ENCODE results near the gene SLC9A4.

SLC9A4 gene

GRCh38 chr2:102499558-102499957 is 26.5 kb downstream of the SLC9A4 start:
- no peak for DNase-seq (ENCODE audit: low spot score)

DNA sequence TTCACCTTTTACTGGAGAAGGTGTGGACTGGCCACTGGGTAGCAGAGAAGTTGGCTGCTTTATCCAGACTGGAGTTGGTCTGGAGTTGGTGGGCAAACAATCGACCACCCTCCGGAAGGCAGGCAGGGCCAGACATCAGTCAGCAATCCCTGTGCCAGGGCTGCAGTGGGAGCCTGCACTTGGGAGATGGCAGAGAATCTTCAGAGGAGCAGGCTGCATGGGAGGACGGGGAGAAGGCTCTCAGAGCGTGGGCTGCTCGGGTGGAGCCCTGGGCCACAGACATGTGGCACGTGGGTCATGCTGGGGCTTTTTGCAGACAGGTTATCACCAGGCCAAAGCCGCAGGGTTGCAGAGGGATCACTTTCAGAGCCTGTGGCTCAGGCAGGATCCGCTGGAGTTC is 29.6 kb downstream of the SLC9A4 start:
- no peak for DNase-seq (ENCODE audit: low spot score)

- no peak for DNase-seq (ENCODE audit: low spot score)
Observed at GRCh38 chr2:102504833-102505232, 31.8 kb downstream of the SLC9A4 start.

DNA sequence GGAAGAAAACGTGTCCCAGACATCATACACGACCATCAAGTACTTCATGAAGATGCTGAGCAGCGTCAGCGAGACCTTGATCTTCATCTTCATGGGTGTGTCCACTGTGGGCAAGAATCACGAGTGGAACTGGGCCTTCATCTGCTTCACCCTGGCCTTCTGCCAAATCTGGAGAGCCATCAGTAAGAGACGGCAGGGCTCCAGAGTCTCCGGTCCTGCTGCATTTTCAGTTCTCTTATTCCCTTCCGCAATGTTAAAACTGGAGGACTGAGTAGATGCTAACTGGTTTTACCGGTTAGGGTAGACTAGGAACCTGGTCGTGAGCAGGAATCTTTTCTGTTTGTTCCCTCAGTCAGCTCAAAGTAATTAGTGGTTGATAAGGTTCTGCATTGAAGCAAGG is 32.3 kb downstream of the SLC9A4 start:
- no peak for DNase-seq (ENCODE audit: low spot score)

- no peak for DNase-seq (ENCODE audit: low spot score)
Observed at GRCh38 chr2:102506743-102507142, 33.7 kb downstream of the SLC9A4 start.

- DNase-seq (ENCODE audit: low spot score): no peak
Observed at GRCh38 chr2:102508863-102509262, 35.8 kb downstream of the SLC9A4 start.

DNA sequence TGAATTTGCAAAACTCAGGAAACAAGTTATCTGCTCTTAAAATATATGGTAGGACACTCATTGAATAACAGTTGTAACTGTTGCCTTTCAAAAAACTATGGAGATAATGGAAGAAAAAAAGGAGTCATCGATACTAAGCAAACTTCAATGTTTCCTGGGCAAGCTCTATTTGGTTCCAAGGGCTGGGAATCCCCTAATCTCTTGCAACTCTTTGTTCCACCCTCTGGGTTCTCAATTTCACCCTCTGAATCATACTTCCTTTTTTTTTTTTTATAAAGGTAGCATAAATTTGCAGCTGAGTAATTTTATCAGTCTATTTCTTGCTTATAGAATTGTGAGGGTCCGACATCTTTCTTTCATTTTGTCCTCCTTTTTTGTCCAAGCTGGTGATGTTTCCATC is 36.7 kb downstream of the SLC9A4 start:
- DNase-seq (ENCODE audit: low spot score): no peak

GRCh38 chr2:102510791-102511575 is 38.0 kb downstream of the SLC9A4 start:
- DNase-seq (ENCODE audit: low spot score): no peak

DNA sequence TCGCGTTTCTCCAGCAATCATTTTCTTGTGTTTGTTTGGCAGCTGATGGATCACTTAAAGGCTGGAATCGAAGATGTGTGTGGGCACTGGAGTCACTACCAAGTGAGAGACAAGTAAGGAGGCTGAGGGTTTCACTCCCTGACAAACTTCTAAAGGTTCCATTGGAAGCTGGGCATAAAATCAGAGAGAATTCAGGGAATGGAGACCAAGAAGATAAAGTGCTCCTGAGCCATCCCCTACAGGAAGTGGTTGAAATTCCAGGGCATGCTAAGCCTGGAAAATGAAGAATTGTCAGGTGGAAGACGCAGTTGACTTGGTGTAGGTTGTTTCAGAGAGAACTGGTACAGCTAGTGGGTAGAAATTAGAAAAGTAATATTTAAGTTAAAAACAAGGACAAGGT is 39.1 kb downstream of the SLC9A4 start:
- DNase-seq (ENCODE audit: low spot score): no peak

DNA sequence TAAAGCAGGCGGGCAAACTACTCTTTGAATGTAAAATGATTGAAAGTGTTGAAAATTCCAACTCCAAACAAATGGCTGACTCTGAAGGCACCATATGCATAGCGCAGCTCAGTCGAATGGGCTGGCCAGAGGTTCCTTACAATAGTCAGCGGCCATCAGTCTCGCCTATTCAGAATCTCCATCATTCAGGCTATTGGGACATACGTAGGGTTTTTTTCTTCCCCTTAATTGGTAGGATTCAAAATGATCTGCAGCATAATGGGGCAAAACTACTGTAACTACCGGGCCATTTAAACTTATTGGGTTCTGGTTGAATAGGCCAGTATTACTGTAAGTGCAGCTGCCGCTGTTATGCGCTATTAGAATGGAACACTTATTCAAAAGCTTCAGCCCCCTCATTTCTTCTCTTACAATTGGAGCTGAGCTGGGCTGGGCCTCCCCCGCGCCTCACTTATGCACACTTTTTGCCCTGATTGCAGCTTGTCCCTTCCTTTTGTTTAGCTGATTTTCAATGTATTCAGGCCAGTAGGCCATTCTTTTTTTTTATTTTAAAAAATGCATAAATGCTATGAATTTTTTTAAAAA is 40.4 kb downstream of the SLC9A4 start:
- no peak for DNase-seq (ENCODE audit: low spot score)

DNA sequence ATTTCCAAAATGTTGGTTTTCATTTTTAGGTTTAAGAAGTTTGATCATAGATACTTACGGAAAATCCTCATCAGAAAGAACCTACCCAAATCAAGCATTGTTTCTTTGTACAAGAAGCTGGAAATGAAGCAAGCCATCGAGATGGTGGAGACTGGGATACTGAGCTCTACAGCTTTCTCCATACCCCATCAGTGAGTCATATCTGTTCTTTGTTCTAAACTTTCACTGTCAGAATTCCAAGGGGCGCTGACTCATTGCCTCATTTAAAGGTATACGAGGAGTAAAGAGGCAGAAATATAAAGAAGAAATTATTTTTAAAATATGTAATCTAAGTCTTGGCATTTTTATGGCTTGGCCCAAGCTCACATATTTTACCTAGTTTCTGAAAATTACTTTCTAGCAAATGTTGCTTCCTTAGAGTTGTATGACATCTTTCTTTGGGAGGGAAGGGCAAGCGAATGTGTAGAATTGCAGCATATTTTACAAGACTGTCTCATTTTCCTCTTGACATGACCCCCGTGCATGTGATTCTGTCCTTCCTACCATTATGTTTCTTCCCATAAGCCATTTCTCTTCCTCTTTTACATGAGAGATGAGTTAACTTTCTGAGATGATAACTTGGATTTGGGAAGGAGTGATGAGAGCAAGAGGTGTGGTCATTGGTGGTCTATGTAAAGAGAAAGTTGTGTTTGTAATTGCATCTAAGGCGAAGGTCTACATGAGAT is 41.2 kb downstream of the SLC9A4 start:
- no peak for DNase-seq (ENCODE audit: low spot score)

- DNase-seq (ENCODE audit: low spot score): no peak
Observed at GRCh38 chr2:102515851-102516250, 42.8 kb downstream of the SLC9A4 start.

DNA sequence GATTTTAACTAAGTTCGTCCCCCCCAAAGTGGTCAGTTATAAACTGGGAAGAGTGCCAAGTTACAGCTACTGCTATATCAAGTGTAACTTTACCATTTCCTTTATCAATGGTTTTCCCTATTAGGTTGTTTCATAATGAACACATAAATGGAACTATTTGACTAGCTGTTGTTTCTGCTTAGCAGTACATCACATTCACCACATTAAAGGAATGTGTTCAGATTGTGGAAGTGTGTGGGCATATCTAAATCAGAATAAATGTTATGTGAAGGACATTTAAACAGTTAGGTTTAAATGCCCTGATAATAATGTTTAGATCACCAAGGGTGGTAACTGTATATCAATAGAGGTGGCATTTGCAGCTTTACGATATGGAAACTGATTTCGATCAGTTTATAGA is 45.1 kb downstream of the SLC9A4 start:
- DNase-seq (ENCODE audit: low spot score): no peak

DNA sequence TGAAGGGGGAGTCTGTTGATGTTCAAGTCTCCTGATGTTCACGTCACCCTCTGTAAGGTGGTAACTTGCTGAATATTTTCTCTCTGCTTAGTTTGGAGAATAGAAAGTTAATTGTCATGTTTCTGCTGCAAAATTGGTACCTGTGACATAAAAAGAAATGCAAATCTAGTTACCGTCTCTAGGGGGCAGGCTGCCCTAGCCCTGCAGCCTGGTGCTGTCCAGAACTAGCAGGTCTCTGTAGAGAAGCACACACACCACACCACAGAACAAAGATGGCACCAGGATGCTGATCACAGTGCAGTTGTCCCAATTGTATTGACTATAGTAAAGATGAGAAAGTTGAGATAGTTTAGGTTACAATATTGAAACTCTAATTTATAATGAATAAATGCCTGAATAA is 47.0 kb downstream of the SLC9A4 start:
- DNase-seq (ENCODE audit: low spot score): peak; percentile 30

DNA sequence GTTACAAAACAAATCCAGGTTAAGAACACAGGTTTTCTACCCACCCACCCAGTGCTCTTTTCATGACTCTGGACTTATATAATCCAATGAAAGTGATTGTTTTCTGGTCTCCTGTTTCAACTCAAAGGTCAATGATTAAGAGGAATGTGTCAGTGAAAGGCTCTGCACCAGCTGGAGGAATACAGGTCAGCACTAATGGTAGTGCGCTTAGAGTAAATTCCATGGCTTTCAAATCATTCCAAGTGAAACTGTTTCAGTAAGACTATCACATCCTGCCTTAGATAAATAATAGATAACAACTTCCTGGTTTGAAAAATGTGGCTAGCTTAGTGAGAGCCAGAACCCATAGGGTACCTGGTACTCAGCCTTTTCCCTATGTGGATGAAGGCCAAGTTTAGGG is 47.8 kb downstream of the SLC9A4 start:
- no peak for DNase-seq (ENCODE audit: low spot score)

GRCh38 chr2:102522162-102522561 is 49.1 kb downstream of the SLC9A4 start:
- no peak for DNase-seq (ENCODE audit: low spot score)

- DNase-seq (ENCODE audit: low spot score): no peak
Observed at GRCh38 chr2:102522890-102523289, 49.9 kb downstream of the SLC9A4 start.

DNA sequence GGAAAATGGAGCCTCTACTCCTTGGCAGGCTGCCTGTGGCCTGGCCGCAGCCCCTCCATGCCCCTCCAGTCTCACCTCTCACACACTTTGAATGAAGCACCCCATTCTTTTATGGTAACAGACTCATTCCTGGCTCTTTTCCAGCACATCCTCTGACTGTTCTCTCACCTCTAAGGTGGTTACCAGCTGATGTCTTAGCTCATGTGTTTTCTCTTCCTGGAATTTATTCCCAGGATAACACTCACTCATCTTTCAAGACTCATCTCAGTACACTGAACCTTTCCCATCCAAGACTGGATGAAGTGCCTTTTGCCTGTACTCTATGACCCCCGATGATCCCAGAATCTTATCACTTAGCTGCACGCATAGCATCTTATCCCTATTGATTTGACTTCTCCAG is 50.6 kb downstream of the SLC9A4 start:
- DNase-seq (ENCODE audit: low spot score): no peak

- no peak for DNase-seq (ENCODE audit: low spot score)
Observed at GRCh38 chr2:102527086-102527485, 54.1 kb downstream of the SLC9A4 start.

DNA sequence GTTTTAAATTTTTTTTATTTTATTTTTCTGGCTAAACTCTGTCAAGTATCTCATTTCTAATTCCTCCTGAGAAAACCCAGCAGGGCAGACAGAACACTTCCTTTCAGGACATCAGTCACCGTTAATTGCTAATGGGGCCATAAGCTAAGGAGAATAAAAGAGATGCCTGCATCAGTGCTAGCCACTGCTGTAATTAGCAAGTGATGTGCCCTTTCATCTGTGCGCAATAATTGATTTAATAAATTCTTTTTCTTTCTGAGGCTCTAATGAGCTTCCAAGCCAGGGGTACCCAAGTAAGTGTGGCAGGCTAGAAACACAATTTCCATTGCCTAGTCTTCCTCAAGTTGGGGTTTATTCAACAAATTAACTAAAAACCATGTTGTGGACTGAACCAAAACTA is 65.5 kb downstream of the SLC9A4 start:
- no peak for DNase-seq (ENCODE audit: low spot score)

DNA sequence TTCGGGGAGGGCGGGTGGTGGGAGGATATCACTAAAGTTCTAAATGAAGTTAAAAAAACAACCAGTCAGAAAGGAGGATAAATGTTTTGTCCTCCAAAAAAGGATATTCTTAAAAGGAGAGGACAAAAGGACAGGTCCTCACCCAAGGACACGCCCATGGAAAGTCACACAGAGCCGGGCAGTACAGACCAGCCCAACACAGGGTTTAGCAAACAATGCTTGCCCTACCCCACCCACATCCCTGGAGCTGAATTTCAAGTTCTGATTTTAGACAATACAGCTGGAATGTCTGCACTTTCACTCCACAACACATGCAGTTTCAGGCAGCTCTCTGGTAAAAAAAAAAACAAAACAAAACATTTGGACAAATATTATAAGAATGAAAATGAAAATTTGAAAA is 67.9 kb downstream of the SLC9A4 start:
- no peak for DNase-seq (ENCODE audit: low spot score)

DNA sequence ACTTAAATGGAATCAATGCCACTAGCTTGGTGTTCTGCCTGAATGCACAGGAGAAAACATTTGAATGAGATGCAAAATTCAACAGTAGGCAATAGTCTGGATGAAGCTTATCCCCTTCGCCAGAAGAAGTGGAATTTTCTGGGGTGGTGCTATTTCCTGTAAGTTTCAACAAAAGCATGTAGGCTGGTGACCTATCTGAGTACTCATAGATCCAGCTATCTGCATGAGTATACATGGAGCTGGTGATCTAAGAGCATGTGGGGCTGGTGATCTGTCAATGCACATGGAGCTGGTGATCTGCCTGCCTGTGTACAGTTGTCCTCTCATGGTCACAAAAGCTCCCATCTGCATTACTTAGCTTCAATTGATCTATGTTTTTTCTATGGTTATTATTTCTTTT is 71.2 kb downstream of the SLC9A4 start:
- no peak for DNase-seq (ENCODE audit: low spot score)

- no peak for DNase-seq (ENCODE audit: low spot score)
Observed at GRCh38 chr2:102547462-102547861, 74.4 kb downstream of the SLC9A4 start.
